K562 (cell line): ENCODE results near the gene CXCR5. TPM values are rescaled to one million over a fixed set of nuclear protein-coding genes. Genes with fewer than 3 reads are reported as not detected.

Experiments
- ATAC-seq: fragments of 200-7000 bp; cut with Tn5 transposase; 3 replicates; pipeline ENCODE4 v1.9.1; 2020; ENCODE audit warnings: moderate library complexity
- BruUV-seq: library from RNA; stranded (reverse); fragments of 400-500 nt; replicated peaks from 2 replicates; lab custom pipeline; 2021; lab: Mats Ljungman, UMichigan
- CTCF ChIA-PET: fragments of 300-600 bp; formaldehyde crosslinking; extraction: SDS; loops from one replicate; lab custom pipeline; 2021; ENCODE audit warnings: low intra/inter-chr PET ratio; lab: Yijun Ruan, JAX
- POLR2A ChIA-PET: fragments of 300-600, 350-650 bp; sonication (Branson Sonifier 250); formaldehyde crosslinking; extraction: SDS; loops from one replicate; lab custom pipeline; 2021; ENCODE audit warnings: antibody characterized with exemption, inconsistent platforms; lab: Yijun Ruan, JAX
- DNase-seq, 4 experiments: peaks; one replicate each; pipeline versions ENCODE4 v3.0.0 to v3.0.0-alpha.2; 2011 to 2018; ENCODE audit warnings: low spot score in 3 of 4, mixed read lengths in 3 of 4; ENCODE audit errors: extremely low read depth in 1 of 4
- FAIRE-seq: peaks from 2 replicates; lab custom pipeline; 2011; peaks lifted over from hg19 to GRCh38; lab: Jason Lieb, UNC
- H2AFZ ChIP-seq: 2 replicates; pipeline ENCODE4 v1.6.0; 2011; ENCODE audit warnings: low read depth, low read length, control low read depth, inconsistent platforms
- H3K27ac ChIP-seq: fragments of 200-600 bp; 3 replicates; pipeline ENCODE4 v1.8.0; 2011; ENCODE audit warnings: low read depth, mild to moderate bottlenecking, control low read depth, inconsistent platforms, low read length, moderate library complexity, mixed read lengths; ENCODE audit errors: extremely low read depth
- H3K27me3 ChIP-seq, 2 experiments: fragments of 300-600 bp in 1 of 2; 2 replicates in 1 of 2; 3 replicates in 1 of 2; pipeline versions ENCODE4 v1.6.0 to v1.8.0; 2011; ENCODE audit warnings: inconsistent platforms in 2 of 2, low read length in 2 of 2, mild to moderate bottlenecking in 1 of 2, mixed read lengths in 1 of 2, moderate library complexity in 1 of 2; ENCODE audit not compliant: control insufficient read depth in 2 of 2, insufficient read depth in 2 of 2
- H3K36me3 ChIP-seq: fragments of 300-600 bp; 3 replicates; pipeline ENCODE4 v1.8.0; 2011; ENCODE audit warnings: mild to moderate bottlenecking, low read length, inconsistent platforms; ENCODE audit not compliant: control insufficient read depth, insufficient read depth
- H3K4me1 ChIP-seq, 2 experiments: fragments of 200-600 bp in 1 of 2; replicated peaks in 1 of 2; 2 replicates in 1 of 2; 3 replicates in 1 of 2; pipeline versions ENCODE4 v1.5.1 to v1.8.0; 2011; ENCODE audit warnings: inconsistent platforms in 2 of 2, low read length in 2 of 2, mild to moderate bottlenecking in 1 of 2, mixed read lengths in 1 of 2, moderate library complexity in 1 of 2; ENCODE audit not compliant: control insufficient read depth in 2 of 2, insufficient read depth in 2 of 2
- H3K4me2 ChIP-seq: 2 replicates; pipeline ENCODE4 v1.6.1; 2011; ENCODE audit warnings: low read length, control low read depth, inconsistent platforms, mixed read lengths; ENCODE audit not compliant: insufficient read depth
- H3K4me3 ChIP-seq: fragments of 200-600 bp; sonication (generic), shearing (Covaris generic); 2 replicates; pipeline ENCODE4 v1.5.1; 2016; ENCODE audit warnings: control low read depth, inconsistent platforms
- H3K79me2 ChIP-seq: fragments of 200-600 bp; 3 replicates; pipeline ENCODE4 v1.8.0; 2011; ENCODE audit warnings: low read length, inconsistent platforms; ENCODE audit not compliant: control insufficient read depth, insufficient read depth
- H3K9ac ChIP-seq, 2 experiments: 2 replicates each; pipeline versions ENCODE4 v1.6.0 to v1.6.1; 2011; ENCODE audit warnings: low read depth in 2 of 2, low read length in 2 of 2, control low read depth in 1 of 2, inconsistent platforms in 1 of 2, mild to moderate bottlenecking in 1 of 2, mixed read lengths in 1 of 2; ENCODE audit not compliant: insufficient read depth in 1 of 2
- H3K9me1 ChIP-seq: one replicate; pipeline ENCODE4 v1.6.0; 2011; ENCODE audit warnings: inconsistent platforms, mild to moderate bottlenecking, low read length, moderate library complexity; ENCODE audit not compliant: control insufficient read depth, insufficient read depth
- H3K9me3 ChIP-seq: replicated peaks from 2 replicates; pipeline ENCODE4 v1.5.1; 2011; ENCODE audit warnings: low read depth, low read length, inconsistent platforms; ENCODE audit not compliant: control insufficient read depth, insufficient read depth
- H4K20me1 ChIP-seq: replicated peaks from 2 replicates; pipeline ENCODE4 v1.6.1; 2011; ENCODE audit warnings: low read length, inconsistent platforms, mixed read lengths; ENCODE audit not compliant: control insufficient read depth, insufficient read depth
- C11orf30 ChIP-seq: fragments of 450-650 bp; IDR thresholded peaks from 2 replicates; pipeline ENCODE4 v1.6.1; 2016; ENCODE audit warnings: low read depth, mild to moderate bottlenecking
- CCAR2 ChIP-seq: fragments of 200-400 bp; formaldehyde crosslinking; IDR thresholded peaks from 2 replicates; pipeline ENCODE4 v1.6.1; 2017; ENCODE audit warnings: mild to moderate bottlenecking, low read depth, low read length
- DEAF1 ChIP-seq: fragments of 450-650 bp; formaldehyde crosslinking; IDR thresholded peaks from 2 replicates; pipeline ENCODE4 v1.4.0; 2020; ENCODE audit warnings: mild to moderate bottlenecking, moderate library complexity
- EZH2 ChIP-seq: IDR thresholded peaks from 2 replicates; pipeline ENCODE4 v1.6.1; 2012; ENCODE audit warnings: low read depth, mild to moderate bottlenecking, inconsistent platforms, low read length, borderline replicate concordance
- FOXM1 ChIP-seq, 2 experiments: fragments of 450-650 bp in 1 of 2; sonication (generic) in 1 of 2; formaldehyde crosslinking in 1 of 2; IDR thresholded peaks; 2 replicates each; pipeline versions ENCODE4 v1.6.1 to v1.9.0; 2017 to 2022; ENCODE audit warnings: low read depth in 2 of 2, mild to moderate bottlenecking in 2 of 2, missing genetic modification reagents in 1 of 2, moderate library complexity in 1 of 2
- GABPA ChIP-seq: fragments of 200-800 bp; sonication (Bioruptor generic); conservative IDR thresholded peaks from 2 replicates; pipeline ENCODE4 v1.6.1; 2016; ENCODE audit warnings: low read depth, missing genetic modification characterization, missing compliant biosample characterization
- GTF2F1 ChIP-seq: IDR thresholded peaks from 2 replicates; pipeline ENCODE4 v1.6.1; 2011; ENCODE audit warnings: low read depth, low read length, improper control_type of control experiment
- KDM1A ChIP-seq, 2 experiments: fragments of 450-650 bp; IDR thresholded peaks; 2 replicates each; pipeline ENCODE4 v1.6.1; 2016; ENCODE audit warnings: mild to moderate bottlenecking in 2 of 2
- LEF1 ChIP-seq: fragments of 450-650 bp; IDR thresholded peaks from 2 replicates; pipeline ENCODE4 v1.6.1; 2016; ENCODE audit warnings: mild to moderate bottlenecking
- MAFF ChIP-seq: IDR thresholded peaks from 2 replicates; pipeline ENCODE4 v1.6.1; 2012; ENCODE audit warnings: low read length, improper control_type of control experiment
- MTA2 ChIP-seq: fragments of 450-650 bp; IDR thresholded peaks from 2 replicates; pipeline ENCODE4 v1.6.1; 2016; ENCODE audit warnings: low read depth
- MYC ChIP-seq, 2 experiments: fragments of 250-450 bp in 1 of 2; sonication (Bioruptor Pico) in 1 of 2; IDR thresholded peaks; 2 replicates each; pipeline versions ENCODE4 v1.5.1 to v1.6.1; 2012 to 2021; ENCODE audit warnings: low read depth in 2 of 2, borderline replicate concordance in 1 of 2, improper control_type of control experiment in 1 of 2, low read length in 1 of 2, mild to moderate bottlenecking in 1 of 2, moderate library complexity in 1 of 2
- POLR2AphosphoS5 ChIP-seq: IDR thresholded peaks from 2 replicates; pipeline ENCODE4 v1.6.1; 2011; ENCODE audit warnings: mild to moderate bottlenecking, low read depth, low read length, moderate library complexity; ENCODE audit not compliant: control insufficient read depth, insufficient read depth
- POLR3G ChIP-seq: IDR thresholded peaks from 2 replicates; pipeline ENCODE4 v1.6.1; 2011; ENCODE audit not compliant: insufficient read length, insufficient replicate concordance; ENCODE audit errors: extremely low read depth
- RBM34 ChIP-seq: fragments of 200-400 bp; formaldehyde crosslinking; IDR thresholded peaks from 2 replicates; pipeline ENCODE4 v1.6.1; 2018; ENCODE audit warnings: low read length, borderline replicate concordance; ENCODE audit not compliant: insufficient read depth
- SMAD4 ChIP-seq: fragments of 250-450 bp; sonication (Bioruptor Pico); conservative IDR thresholded peaks from 2 replicates; pipeline ENCODE4 v1.8.0; 2021; ENCODE audit warnings: inconsistent platforms, mild to moderate bottlenecking, moderate library complexity
- SOX6 ChIP-seq: fragments of 450-650 bp; IDR thresholded peaks from 2 replicates; pipeline ENCODE4 v1.6.1; 2014; ENCODE audit warnings: mild to moderate bottlenecking
- TBL1XR1 ChIP-seq, 2 experiments: IDR thresholded peaks; 2 replicates each; pipeline ENCODE4 v1.6.1; 2012; ENCODE audit warnings: improper control_type of control experiment in 2 of 2, low read length in 2 of 2, mild to moderate bottlenecking in 1 of 2
- ZKSCAN3 ChIP-seq: fragments of 250-450 bp; sonication (Bioruptor Pico); IDR thresholded peaks from 2 replicates; pipeline ENCODE4 v1.4.0; 2020
- ZNF174 ChIP-seq: fragments of 250-450 bp; sonication (Bioruptor Pico); IDR thresholded peaks from 2 replicates; pipeline ENCODE4 v1.4.0; 2020; ENCODE audit warnings: mild to moderate bottlenecking
- ZNF316 ChIP-seq: fragments of 450-650 bp; IDR thresholded peaks from 2 replicates; pipeline ENCODE4 v1.6.1; 2016
- ZNF384 ChIP-seq: IDR thresholded peaks from 2 replicates; pipeline ENCODE4 v1.6.1; 2012; ENCODE audit warnings: low read depth, low read length, improper control_type of control experiment
- ZNF431 ChIP-seq: sonication (generic); formaldehyde crosslinking; IDR thresholded peaks from 2 replicates; pipeline ENCODE4 v1.8.0; 2022; ENCODE audit warnings: mild to moderate bottlenecking, missing genetic modification reagents
- ZNF764 ChIP-seq: fragments of 250-450 bp; sonication (Bioruptor Pico); IDR thresholded peaks from 2 replicates; pipeline ENCODE4 v1.4.0; 2020; ENCODE audit warnings: low read depth, mild to moderate bottlenecking, moderate library complexity
- WGBS: fragments of 100-300 bp; shearing (Covaris generic); methylation state at CpG from one replicate; pipeline ENCODE4 v1.1.6; 2016; ENCODE audit warnings: low coverage, mixed read lengths; ENCODE audit not compliant: insufficient coverage; ENCODE audit errors: missing lambda C conversion rate; 5-methylcytosine and 5-hydroxymethylcytosine counted together
- in situ Hi-C: fragments of 300-500 bp; cut with MboI; formaldehyde crosslinking; loops from 4 replicates; pipeline ENCODE4 v1.15.0; 2018; ENCODE audit warnings: inconsistent platforms, mixed read lengths
- intact Hi-C: fragments of 100-400 bp; cut with micrococcal nuclease; formaldehyde crosslinking; loops from 2 replicates; pipeline ENCODE4 v1.14.2; 2022
- polyA plus RNA-seq, 8 experiments: library from polyadenylated mRNA; depleted of rRNA in 4 of 8; stranded (reverse) in 5 of 8; unstranded in 3 of 8; fragments of >200 nt; fragmentation: Nextera tagmentation in 2 of 8; fragmentation: Illumina TruSeq in 1 of 8; extraction: Ambion mirVana in 2 of 8; extraction: Trizol in 1 of 8; gene quantifications; 2 replicates each; pipeline versions ENCODE4 v1.2.1 to v1.2.3, GENCODE V29; 2011 to 2014; ENCODE audit warnings: inconsistent platforms in 1 of 8, missing spikeins in 1 of 8
- total RNA-seq, 7 experiments: library from RNA; depleted of rRNA in 6 of 7; stranded (reverse); fragments of >200 nt in 6 of 7; fragmentation: Illumina TruSeq in 2 of 7; extraction: Trizol in 2 of 7; gene quantifications; 2 replicates each; pipeline versions ENCODE4 v1.2.1 to v1.2.3, GENCODE V29; 2011 to 2021; ENCODE audit warnings: low replicate concordance in 1 of 7

Gene CXCR5
- total and polyA plus RNA-seq, 9 of the 15 experiments (the other 6 are each of a cell fraction or from before 2014, with no cell fraction given) = 0.03 to 0.06 TPM; not detected in 7

GRCh38 chr11:118878163-118878563 lies 5.5 kb upstream of the CXCR5 start:
- Histone ChIP-seq H3K4me3 (no peak overlapping the region), H3K9me3 (no peaks in the 10 kb centered on the region), H3K27ac (no peak overlapping the region), H3K9me1 (no peaks in the 10 kb centered on the region), H4K20me1 (no peaks in the 10 kb centered on the region), H2AFZ (no peak overlapping the region), H3K4me1 (peaks cover 2 to 7% of the 10 kb centered on the region in 2 experiments; a peak in 3 of 5 replicates), H3K79me2 (no peaks in the 10 kb centered on the region), H3K4me2 (no peak overlapping the region), H3K36me3 (no peaks in the 10 kb centered on the region), H3K27me3 (no peaks in the 10 kb centered on the region), H3K9ac (no peak overlapping the region)
- ATAC-seq (peak; percentile 84), DNase-seq (peak in 1 of 4 experiments; percentile 32), FAIRE-seq (no peak)
- 6% methylated on average over 4 of the region's 4 CpGs for WGBS
- in situ Hi-C loops (no loop called here), intact Hi-C loops (no loop called here)
- BruUV-seq = no TSS peak
- ChIA-PET POLR2A (interaction anchor here (0.6 to 1.5 kb wide), 5 partner anchors 8 to 152 kb away, joined by 3 to 4 read pairs (median 3); no protein-coding TSS in a partner anchor), CTCF (no interaction called here)
- no peak for TF ChIP-seq ZNF764 (CRISPR knock-in tag)
- no peak for TF ChIP-seq TBL1XR1 (IDR thresholded peaks at IDR 0.05; ENCODE audit: low read length in 2 of 2)
- no peak for TF ChIP-seq ZNF431 (CRISPR knock-in tag)
- no peak; the same call in 1 of the 2 replicates for TF ChIP-seq LEF1
- TF ChIP-seq ZNF316 = peak; percentile 84
- TF ChIP-seq DEAF1 (CRISPR knock-in tag) = no peak
- TF ChIP-seq FOXM1 (IDR thresholded peaks at IDR 0.05; ENCODE audit: low read depth) = no peak
- no peak for TF ChIP-seq FOXM1 (CRISPR knock-in tag; IDR thresholded peaks at IDR 0.05; ENCODE audit: low read depth)
- TF ChIP-seq C11orf30 = peak; percentile 86
- no peak for TF ChIP-seq POLR2AphosphoS5
- TF ChIP-seq EZH2 = no peak
- no peak for TF ChIP-seq SMAD4 (CRISPR knock-in tag)
- peak; percentile 48; the same call in 1 of the 2 replicates for TF ChIP-seq SOX6
- TF ChIP-seq CCAR2 = no peak
- TF ChIP-seq GTF2F1 = no peak
- no peak for TF ChIP-seq MTA2
- TF ChIP-seq MAFF = peak; percentile 74
- peak; percentile 87 to 88 for TF ChIP-seq KDM1A (IDR thresholded peaks at IDR 0.05)
- no peak for TF ChIP-seq RBM34
- 0 out of 2 replicates have a peak, but pooled peaks have one; percentile 26 for TF ChIP-seq MYC (IDR thresholded peaks at IDR 0.05; ENCODE audit: low read depth, low read length)
- TF ChIP-seq MYC (CRISPR knock-in tag; IDR thresholded peaks at IDR 0.05; ENCODE audit: borderline replicate concordance, low read depth) = no peak
- 0 out of 2 replicates have a peak, but pooled peaks have one; percentile 34 for TF ChIP-seq GABPA (tag)
- TF ChIP-seq ZNF174 (CRISPR knock-in tag) = no peak
- peak; percentile 98 for TF ChIP-seq ZNF384
- no peak for TF ChIP-seq POLR3G
- no peak for TF ChIP-seq ZKSCAN3 (CRISPR knock-in tag)
